ENCODE results near the gene FIGN.

Gene FIGN

GRCh38 chr2:163655667-163656066, 80.1 kb downstream of the FIGN start:
- H3K4me1 ChIP-seq (ENCODE audit: insufficient read depth, low read length, severe bottlenecking) = no peaks in the 10 kb centered on the region
- no peaks in the 10 kb centered on the region for H3K27me3 ChIP-seq (ENCODE audit: insufficient read depth, low read length)
- H3K9ac ChIP-seq (ENCODE audit: low read length) = no peak overlapping the region
- no peaks in the 10 kb centered on the region for H4K20me1 ChIP-seq (ENCODE audit: insufficient read depth, low read length)
- no peaks in the 10 kb centered on the region for H3K9me3 ChIP-seq (ENCODE audit: low read length)
- no peak overlapping the region for H3K4me3 ChIP-seq (ENCODE audit: low read depth, low read length, poor library complexity, severe bottlenecking)
- H3K4me2 ChIP-seq (ENCODE audit: low read length) = no peak overlapping the region
- H2AFZ ChIP-seq (ENCODE audit: low read length) = no peak overlapping the region
- TF ChIP-seq EZH2 (IDR thresholded peaks at IDR 0.05; ENCODE audit: borderline replicate concordance, low read length) = no peak
- no peak for TF ChIP-seq CTCF (IDR thresholded peaks at IDR 0.05; ENCODE audit: low read length)
- H3K27ac ChIP-seq (ENCODE audit: low read depth, low read length, poor library complexity, severe bottlenecking) = no peak overlapping the region
- H3K36me3 ChIP-seq (ENCODE audit: insufficient read depth, low read length) = no peaks in the 10 kb centered on the region
- no peaks in the 10 kb centered on the region for H3F3A ChIP-seq (ENCODE audit: insufficient read depth, low read length)
- H3K79me2 ChIP-seq (ENCODE audit: insufficient read depth, low read length) = no peaks in the 10 kb centered on the region
- H3K9me2 ChIP-seq (ENCODE audit: low read depth, low read length) = no peaks in the 10 kb centered on the region

GRCh38 chr2:163652751-163653150, 83.1 kb downstream of the FIGN start:
- no peaks in the 10 kb centered on the region for H3F3A ChIP-seq (ENCODE audit: insufficient read depth, low read length)
- no peaks in the 10 kb centered on the region for H3K79me2 ChIP-seq (ENCODE audit: insufficient read depth, low read length)
- no peak overlapping the region for H3K27ac ChIP-seq (ENCODE audit: low read depth, low read length, poor library complexity, severe bottlenecking)
- no peaks in the 10 kb centered on the region for H3K9me2 ChIP-seq (ENCODE audit: low read depth, low read length)
- no peaks in the 10 kb centered on the region for H3K27me3 ChIP-seq (ENCODE audit: insufficient read depth, low read length)
- H3K36me3 ChIP-seq (ENCODE audit: insufficient read depth, low read length) = no peaks in the 10 kb centered on the region
- H3K9ac ChIP-seq (ENCODE audit: low read length) = no peak overlapping the region
- no peaks in the 10 kb centered on the region for H4K20me1 ChIP-seq (ENCODE audit: insufficient read depth, low read length)
- H3K4me3 ChIP-seq (ENCODE audit: low read depth, low read length, poor library complexity, severe bottlenecking) = no peak overlapping the region
- TF ChIP-seq EZH2 (IDR thresholded peaks at IDR 0.05; ENCODE audit: borderline replicate concordance, low read length) = no peak
- no peak for TF ChIP-seq CTCF (IDR thresholded peaks at IDR 0.05; ENCODE audit: low read length)
- H3K4me1 ChIP-seq (ENCODE audit: insufficient read depth, low read length, severe bottlenecking) = no peaks in the 10 kb centered on the region
- no peak overlapping the region for H2AFZ ChIP-seq (ENCODE audit: low read length)
- no peaks in the 10 kb centered on the region for H3K9me3 ChIP-seq (ENCODE audit: low read length)
- no peak overlapping the region for H3K4me2 ChIP-seq (ENCODE audit: low read length)

- no peaks in the 10 kb centered on the region for H3K36me3 ChIP-seq (ENCODE audit: insufficient read depth, low read length)
- no peaks in the 10 kb centered on the region for H4K20me1 ChIP-seq (ENCODE audit: insufficient read depth, low read length)
- no peaks in the 10 kb centered on the region for H3K27me3 ChIP-seq (ENCODE audit: insufficient read depth, low read length)
- TF ChIP-seq CTCF (IDR thresholded peaks at IDR 0.05; ENCODE audit: low read length) (no peak), EZH2 (IDR thresholded peaks at IDR 0.05; ENCODE audit: borderline replicate concordance, low read length) (no peak)
- no peaks in the 10 kb centered on the region for H3K4me1 ChIP-seq (ENCODE audit: insufficient read depth, low read length, severe bottlenecking)
- H3K9me3 ChIP-seq (ENCODE audit: low read length) = no peaks in the 10 kb centered on the region
- H3K4me2 ChIP-seq (ENCODE audit: low read length) = no peak overlapping the region
- H3F3A ChIP-seq (ENCODE audit: insufficient read depth, low read length) = no peaks in the 10 kb centered on the region
- H3K79me2 ChIP-seq (ENCODE audit: insufficient read depth, low read length) = no peaks in the 10 kb centered on the region
- H3K9ac ChIP-seq (ENCODE audit: low read length) = no peak overlapping the region
- H2AFZ ChIP-seq (ENCODE audit: low read length) = no peak overlapping the region
- no peak overlapping the region for H3K27ac ChIP-seq (ENCODE audit: low read depth, low read length, poor library complexity, severe bottlenecking)
- H3K4me3 ChIP-seq (ENCODE audit: low read depth, low read length, poor library complexity, severe bottlenecking) = no peak overlapping the region
- H3K9me2 ChIP-seq (ENCODE audit: low read depth, low read length) = no peaks in the 10 kb centered on the region
Observed at GRCh38 chr2:163649080-163649479, 86.7 kb downstream of the FIGN start.
